BE2C (cell line): Measurements from ENCODE around the gene EEF1E1.
"Not testable (repeated sequence)": the region's sequence is repeated elsewhere in the genome, so short reads cannot be mapped to it uniquely, and the experiment has no call there.

Source experiments
- DNase-seq: peaks from one replicate; pipeline ENCODE4 v3.0.0-alpha.2; 2020
- H3K27me3 ChIP-seq: fragments of 250-450 bp; sonication (Bioruptor Pico); 2 replicates; pipeline ENCODE4 v1.5.1; 2020; ENCODE audit warnings: mild to moderate bottlenecking
- H3K36me3 ChIP-seq: fragments of 250-450 bp; sonication (Bioruptor Pico); 2 replicates; pipeline ENCODE4 v1.5.1; 2020; ENCODE audit warnings: mild to moderate bottlenecking
- H3K4me1 ChIP-seq: fragments of 250-450 bp; sonication (Bioruptor Pico); 2 replicates; pipeline ENCODE4 v1.5.1; 2020
- H3K4me3 ChIP-seq: 2 replicates; pipeline ENCODE4 v1.5.1; 2011; ENCODE audit warnings: low read depth, low read length
- H3K9me3 ChIP-seq: fragments of 250-450 bp; sonication (Bioruptor Pico); 2 replicates; pipeline ENCODE4 v1.5.1; 2020
- TF ChIP-seq, protein P1 (sequence below): IDR thresholded peaks from 2 replicates; pipeline ENCODE4 v1.5.1; 2012; ENCODE audit warnings: mild to moderate bottlenecking, low read depth, low read length

EEF1E1 gene

DNA sequence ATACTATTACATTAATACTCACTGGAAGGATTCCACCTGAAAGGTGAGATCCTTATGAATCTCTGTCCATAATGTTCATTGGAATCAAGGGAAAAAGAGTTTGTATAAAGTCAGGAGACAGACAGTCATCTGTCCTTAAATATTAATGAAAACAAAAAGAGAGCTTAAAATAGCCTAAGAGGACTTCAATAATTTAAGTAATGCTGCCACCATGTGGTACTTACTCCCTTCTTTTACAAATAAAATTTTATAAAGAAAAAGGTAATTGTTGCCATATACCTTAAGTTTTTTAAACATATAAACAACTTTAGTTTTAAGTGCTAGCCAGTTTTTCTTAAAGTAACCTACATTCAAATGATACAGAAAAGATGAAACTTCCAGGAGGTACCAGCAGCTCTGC, 43.2 kb downstream of the EEF1E1 start:
- Histone ChIP-seq H3K9me3 (no peaks in the 10 kb centered on the region), H3K4me3 (no peak overlapping the region), H3K36me3 (peaks cover 3% of the 10 kb centered on the region; the same call in 1 of the 2 replicates), H3K4me1 (no peaks in the 10 kb centered on the region), H3K27me3 (no peaks in the 10 kb centered on the region)
- no peak for DNase-seq
- TF ChIP-seq, protein P1, sequence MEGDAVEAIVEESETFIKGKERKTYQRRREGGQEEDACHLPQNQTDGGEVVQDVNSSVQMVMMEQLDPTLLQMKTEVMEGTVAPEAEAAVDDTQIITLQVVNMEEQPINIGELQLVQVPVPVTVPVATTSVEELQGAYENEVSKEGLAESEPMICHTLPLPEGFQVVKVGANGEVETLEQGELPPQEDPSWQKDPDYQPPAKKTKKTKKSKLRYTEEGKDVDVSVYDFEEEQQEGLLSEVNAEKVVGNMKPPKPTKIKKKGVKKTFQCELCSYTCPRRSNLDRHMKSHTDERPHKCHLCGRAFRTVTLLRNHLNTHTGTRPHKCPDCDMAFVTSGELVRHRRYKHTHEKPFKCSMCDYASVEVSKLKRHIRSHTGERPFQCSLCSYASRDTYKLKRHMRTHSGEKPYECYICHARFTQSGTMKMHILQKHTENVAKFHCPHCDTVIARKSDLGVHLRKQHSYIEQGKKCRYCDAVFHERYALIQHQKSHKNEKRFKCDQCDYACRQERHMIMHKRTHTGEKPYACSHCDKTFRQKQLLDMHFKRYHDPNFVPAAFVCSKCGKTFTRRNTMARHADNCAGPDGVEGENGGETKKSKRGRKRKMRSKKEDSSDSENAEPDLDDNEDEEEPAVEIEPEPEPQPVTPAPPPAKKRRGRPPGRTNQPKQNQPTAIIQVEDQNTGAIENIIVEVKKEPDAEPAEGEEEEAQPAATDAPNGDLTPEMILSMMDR, result peak; percentile 8; the same call in 1 of the 2 replicates

DNA sequence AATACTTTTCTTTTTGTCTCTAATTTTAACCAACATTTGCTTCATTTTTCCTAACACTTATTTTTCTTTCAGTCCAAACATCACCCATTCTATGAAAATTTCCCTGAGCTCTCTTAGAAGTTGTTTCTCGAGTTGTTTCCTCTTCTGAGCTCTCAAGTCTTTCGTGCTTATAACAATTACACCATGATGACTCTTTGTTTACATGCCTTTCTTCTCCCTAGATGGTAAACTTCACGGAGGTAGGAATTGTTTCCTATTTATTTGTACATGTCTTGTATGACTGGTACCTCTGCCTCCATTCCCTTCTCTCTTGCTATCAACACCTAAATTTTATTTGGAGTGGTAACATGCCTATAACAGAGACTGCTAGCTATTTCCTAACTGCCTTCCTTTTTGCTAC, 44.6 kb downstream of the EEF1E1 start:
- peaks cover 3% of the 10 kb centered on the region; the same call in 1 of the 2 replicates for H3K36me3 ChIP-seq
- TF ChIP-seq, protein P1, result no peak
- no peak overlapping the region for H3K4me3 ChIP-seq
- no peaks in the 10 kb centered on the region for H3K9me3 ChIP-seq
- no peak for DNase-seq
- no peaks in the 10 kb centered on the region for H3K27me3 ChIP-seq
- H3K4me1 ChIP-seq, result no peaks in the 10 kb centered on the region

DNA sequence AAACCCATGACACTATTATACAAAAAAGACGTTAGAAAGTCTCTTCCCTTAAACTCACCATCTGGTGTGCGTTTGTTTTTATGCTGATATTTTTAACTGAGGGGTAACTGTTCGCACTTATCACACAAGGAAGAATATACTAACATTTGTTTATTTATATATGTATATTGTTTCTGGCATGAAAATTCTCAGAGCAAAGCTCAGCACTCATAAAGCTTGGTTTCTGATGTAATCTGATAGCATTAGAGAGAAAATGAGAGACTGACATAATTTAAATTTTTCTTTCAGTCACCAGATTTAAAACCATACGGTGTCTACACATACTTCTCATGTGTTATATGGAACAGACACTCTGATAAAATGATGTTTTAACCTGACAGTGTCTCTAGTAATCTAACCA, 45.1 kb downstream of the EEF1E1 start:
- TF ChIP-seq, protein P1, result no peak
- no peak for DNase-seq
- H3K4me3 ChIP-seq, result no peak overlapping the region
- peaks cover 3% of the 10 kb centered on the region; the same call in 1 of the 2 replicates for H3K36me3 ChIP-seq
- no peaks in the 10 kb centered on the region for H3K27me3 ChIP-seq
- H3K9me3 ChIP-seq, result no peaks in the 10 kb centered on the region
- no peaks in the 10 kb centered on the region for H3K4me1 ChIP-seq

DNA sequence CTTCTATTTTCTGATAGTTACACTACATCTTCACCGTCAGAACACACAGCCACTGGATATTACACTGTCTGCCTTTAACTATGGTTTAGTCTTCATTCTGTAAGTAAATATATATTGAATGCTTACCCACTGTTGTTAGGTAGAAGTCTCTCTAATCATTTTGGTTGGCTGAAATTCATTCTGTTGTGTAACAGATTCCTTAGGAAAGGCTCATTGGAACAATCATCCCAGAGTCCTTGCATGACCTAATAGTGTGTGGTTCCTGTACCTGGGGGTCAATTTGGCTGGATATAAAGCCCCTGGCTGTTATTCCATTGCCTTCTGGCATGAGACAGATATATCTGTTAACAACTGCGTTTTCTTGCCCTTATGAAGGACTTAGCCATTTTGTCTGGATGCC, 48.1 kb downstream of the EEF1E1 start:
- H3K4me1 ChIP-seq, result no peaks in the 10 kb centered on the region
- H3K36me3 ChIP-seq, result no peaks in the 10 kb centered on the region
- H3K27me3 ChIP-seq, result no peaks in the 10 kb centered on the region
- TF ChIP-seq, protein P1, result no peak
- H3K9me3 ChIP-seq, result no peaks in the 10 kb centered on the region
- no peak for DNase-seq
- H3K4me3 ChIP-seq, result no peak overlapping the region

DNA sequence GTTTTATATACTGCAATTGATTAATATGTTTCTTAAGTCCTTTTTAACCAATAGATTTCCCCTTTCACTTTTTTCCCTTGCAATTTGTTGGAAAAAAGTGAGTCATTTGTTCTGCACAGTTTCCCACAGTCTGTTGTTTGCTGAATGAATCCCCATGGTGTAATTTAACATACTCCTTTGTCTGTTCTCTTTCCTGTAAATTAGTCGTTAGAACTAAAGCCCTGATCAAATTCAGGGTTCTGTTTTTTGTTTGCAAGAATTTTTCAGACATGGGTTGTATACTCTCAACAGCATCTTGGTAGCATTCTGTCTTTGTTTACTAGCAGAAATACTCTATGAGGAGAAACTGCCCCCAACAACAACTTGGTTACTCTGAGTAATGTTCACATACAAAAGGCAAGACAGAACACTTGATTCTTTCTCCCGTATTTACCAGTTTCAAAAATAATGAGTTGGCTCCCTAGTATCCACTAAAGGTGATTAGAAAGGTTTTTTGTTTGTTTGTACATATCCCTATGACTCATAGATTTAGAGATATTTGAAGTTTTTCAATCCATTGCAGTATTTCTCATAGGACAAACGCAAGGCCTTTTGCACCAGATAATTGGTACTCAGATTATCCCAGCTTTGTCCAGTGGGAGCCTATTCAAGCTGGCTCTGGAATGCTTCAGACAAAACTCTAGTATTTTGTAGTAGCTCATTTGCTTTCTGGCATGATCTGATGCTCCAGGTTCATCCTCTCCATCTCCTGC, 54.6 kb downstream of the EEF1E1 start:
- no peaks in the 10 kb centered on the region for H3K27me3 ChIP-seq

DNA sequence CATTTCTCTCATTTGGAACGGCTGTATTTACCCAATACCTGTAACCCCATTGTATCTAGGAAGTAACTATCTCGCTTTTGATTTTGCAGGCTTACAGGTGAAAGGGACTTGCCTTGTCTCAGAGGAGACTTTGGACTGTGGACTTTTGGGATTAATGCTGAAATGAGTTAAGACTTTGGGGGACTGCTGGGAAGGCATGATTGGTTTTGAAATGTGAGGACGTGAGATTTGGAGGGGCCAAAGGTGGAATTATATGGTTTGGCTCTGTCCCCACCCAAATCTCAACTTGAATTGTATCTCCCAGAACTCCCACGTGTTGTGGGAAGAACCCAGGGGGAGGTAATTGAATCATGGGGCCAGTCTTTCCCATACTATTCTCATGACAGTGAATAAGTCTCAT, 56.6 kb downstream of the EEF1E1 start:
- DNase-seq, H3K4me1 ChIP-seq, H3K4me3 ChIP-seq, H3K9me3 ChIP-seq, H3K27me3 ChIP-seq, H3K36me3 ChIP-seq: not testable (repeated sequence)

More for the DNA sequence above, 54.6 kb downstream of the EEF1E1 start:
- TF ChIP-seq, protein P1, result no peak
- Histone ChIP-seq H3K9me3 (no peaks in the 10 kb centered on the region), H3K4me3 (no peak overlapping the region), H3K4me1 (no peaks in the 10 kb centered on the region), H3K36me3 (no peaks in the 10 kb centered on the region)
- DNase-seq, result no peak
